Stimulated activated CD8-positive, alpha-beta memory T cell treated with anti-CD3 and anti-CD28 coated beads, Interleukin-15, amount 100 ng/mL, for 24 hours (primary cell): ENCODE measurements around the gene ECT2L.

Source experiments
- DNase-seq: peaks from one replicate; pipeline ENCODE4 v3.0.0-alpha.2; 2020; ENCODE audit warnings: low read depth

The ECT2L gene

GRCh38 chr6:138803861-138804260, 8.0 kb downstream of the ECT2L start:
- no peak for DNase-seq

- no peak for DNase-seq
These were observed 9.3 kb downstream of the ECT2L start for GRCh38 chr6:138805016-138805765.

GRCh38 chr6:138806889-138807288, 11.0 kb downstream of the ECT2L start:
- DNase-seq: no peak

GRCh38 chr6:138809677-138810076, 13.8 kb downstream of the ECT2L start:
- no peak for DNase-seq

- DNase-seq: no peak
These were observed 16.0 kb downstream of the ECT2L start for GRCh38 chr6:138811866-138812265.

GRCh38 chr6:138814179-138814834, 18.4 kb downstream of the ECT2L start:
- DNase-seq: no peak

GRCh38 chr6:138815221-138815620, 19.3 kb downstream of the ECT2L start:
- no peak for DNase-seq

- no peak for DNase-seq
These were observed 20.1 kb downstream of the ECT2L start for GRCh38 chr6:138815797-138816528.

GRCh38 chr6:138817799-138818198, 21.9 kb downstream of the ECT2L start:
- DNase-seq: no peak

- DNase-seq: no peak
These were observed 22.8 kb downstream of the ECT2L start for GRCh38 chr6:138818496-138819194.

- DNase-seq: no peak
These were observed 25.6 kb downstream of the ECT2L start for GRCh38 chr6:138821519-138821918.

- DNase-seq: no peak
These were observed 28.7 kb downstream of the ECT2L start for GRCh38 chr6:138824482-138825144.

- DNase-seq: no peak
These were observed 34.4 kb downstream of the ECT2L start for GRCh38 chr6:138830248-138830647.

GRCh38 chr6:138832182-138832581, 36.3 kb downstream of the ECT2L start:
- no peak for DNase-seq

GRCh38 chr6:138833816-138834539, 38.1 kb downstream of the ECT2L start:
- no peak for DNase-seq

- no peak for DNase-seq
These were observed 41.4 kb downstream of the ECT2L start for GRCh38 chr6:138837246-138837645.

- no peak for DNase-seq
These were observed 48.3 kb downstream of the ECT2L start for GRCh38 chr6:138844192-138844591.

GRCh38 chr6:138847884-138848283, 52.0 kb downstream of the ECT2L start:
- DNase-seq: no peak

- DNase-seq: no peak
These were observed 52.6 kb downstream of the ECT2L start for GRCh38 chr6:138848461-138848860.

GRCh38 chr6:138849791-138850190, 53.9 kb downstream of the ECT2L start:
- no peak for DNase-seq

- DNase-seq: no peak
These were observed 60.8 kb downstream of the ECT2L start for GRCh38 chr6:138856654-138857053.
